Measurements from ENCODE around the gene LRRC59. TPM values are rescaled to one million over a fixed set of nuclear protein-coding genes. Genes with fewer than 3 reads are reported as not detected.

Gene LRRC59
- polyA plus RNA-seq, 1 donor (not counting 4 experiments of a cell fraction or from before 2014, with no cell fraction given), result 152 TPM

DNA sequence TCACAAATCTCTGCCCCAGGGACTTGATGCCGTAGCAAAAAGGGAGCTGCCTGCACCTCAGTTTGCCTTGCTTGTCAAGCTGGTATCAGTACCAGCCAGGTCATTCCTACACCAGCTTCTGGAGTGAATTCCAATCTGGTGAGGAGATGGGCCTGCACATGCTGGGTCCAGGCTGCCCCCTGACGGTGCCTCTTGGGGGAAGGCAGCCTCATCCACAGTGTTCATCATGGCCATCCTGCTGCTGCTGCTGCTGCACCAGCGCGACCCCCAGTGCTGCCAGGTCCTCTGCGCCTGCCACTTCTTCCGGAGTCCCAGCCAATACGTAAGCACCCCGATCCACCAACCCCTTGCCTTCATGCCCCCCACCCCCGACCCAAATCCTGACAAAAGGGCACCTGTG, 32.6 kb downstream of the LRRC59 start:
- H3K79me2 ChIP-seq (ENCODE audit: control insufficient read depth, insufficient read depth, low read length), result peaks cover 3% of the 10 kb centered on the region
- H3K27ac ChIP-seq (ENCODE audit: control insufficient read depth, insufficient read depth, low read length), result no peak overlapping the region
- H3K4me1 ChIP-seq (ENCODE audit: control insufficient read depth, extremely low read depth, insufficient read depth, low read length), result peaks cover 5% of the 10 kb centered on the region
- no peaks in the 10 kb centered on the region for H3K27me3 ChIP-seq (ENCODE audit: control insufficient read depth, extremely low read depth, insufficient read depth, low read length)
- H3K36me3 ChIP-seq (ENCODE audit: control insufficient read depth in 2 of 2, extremely low read depth in 1 of 2, insufficient read depth in 2 of 2, low read length in 2 of 2), result peaks cover 27 to 36% of the 10 kb centered on the region in 2 experiments
- H3K9ac ChIP-seq (ENCODE audit: control insufficient read depth, extremely low read depth, insufficient read depth, low read length), result no peak overlapping the region
- FAIRE-seq (no peak), DNase-seq (ENCODE audit: low read depth, low spot score) (no peak)
- H3K4me3 ChIP-seq (ENCODE audit: control insufficient read depth in 2 of 3, extremely low read depth in 1 of 3, insufficient read depth in 2 of 3, low read depth in 1 of 3, low read length in 3 of 3), result no peak overlapping the region
- H2AFZ ChIP-seq (ENCODE audit: control insufficient read depth, low read length), result no peak overlapping the region
- H3K9me1 ChIP-seq (ENCODE audit: control insufficient read depth, extremely low read depth, insufficient read depth, low read length), result no peaks in the 10 kb centered on the region
- no peak overlapping the region for H3K4me2 ChIP-seq (ENCODE audit: control insufficient read depth, extremely low read depth, insufficient read depth, low read depth, low read length)
- dilution Hi-C loops (cut with MboI; ENCODE audit: extremely low pct_ligation_motif_present, low sequenced_read_pairs), result no loop called here
- H3K9me3 ChIP-seq (ENCODE audit: control insufficient read depth, low read depth, low read length), result no peaks in the 10 kb centered on the region
- TF ChIP-seq EZH2 (IDR thresholded peaks at IDR 0.05; ENCODE audit: low read length), result no peak
- TF ChIP-seq, protein P1, sequence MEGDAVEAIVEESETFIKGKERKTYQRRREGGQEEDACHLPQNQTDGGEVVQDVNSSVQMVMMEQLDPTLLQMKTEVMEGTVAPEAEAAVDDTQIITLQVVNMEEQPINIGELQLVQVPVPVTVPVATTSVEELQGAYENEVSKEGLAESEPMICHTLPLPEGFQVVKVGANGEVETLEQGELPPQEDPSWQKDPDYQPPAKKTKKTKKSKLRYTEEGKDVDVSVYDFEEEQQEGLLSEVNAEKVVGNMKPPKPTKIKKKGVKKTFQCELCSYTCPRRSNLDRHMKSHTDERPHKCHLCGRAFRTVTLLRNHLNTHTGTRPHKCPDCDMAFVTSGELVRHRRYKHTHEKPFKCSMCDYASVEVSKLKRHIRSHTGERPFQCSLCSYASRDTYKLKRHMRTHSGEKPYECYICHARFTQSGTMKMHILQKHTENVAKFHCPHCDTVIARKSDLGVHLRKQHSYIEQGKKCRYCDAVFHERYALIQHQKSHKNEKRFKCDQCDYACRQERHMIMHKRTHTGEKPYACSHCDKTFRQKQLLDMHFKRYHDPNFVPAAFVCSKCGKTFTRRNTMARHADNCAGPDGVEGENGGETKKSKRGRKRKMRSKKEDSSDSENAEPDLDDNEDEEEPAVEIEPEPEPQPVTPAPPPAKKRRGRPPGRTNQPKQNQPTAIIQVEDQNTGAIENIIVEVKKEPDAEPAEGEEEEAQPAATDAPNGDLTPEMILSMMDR (optimal IDR thresholded peaks at IDR 0.05 in 1 of 3, IDR thresholded peaks at IDR 0.05 in 1 of 3, conservative IDR thresholded peaks at IDR 0.05 in 1 of 3; ENCODE audit: extremely low read depth in 1 of 3, insufficient read depth in 2 of 3, low read length in 3 of 3), result peak in 1 of 3 experiments; percentile 53
- H4K20me1 ChIP-seq (ENCODE audit: control insufficient read depth, extremely low read depth, insufficient read depth, low read length), result no peaks in the 10 kb centered on the region

DNA sequence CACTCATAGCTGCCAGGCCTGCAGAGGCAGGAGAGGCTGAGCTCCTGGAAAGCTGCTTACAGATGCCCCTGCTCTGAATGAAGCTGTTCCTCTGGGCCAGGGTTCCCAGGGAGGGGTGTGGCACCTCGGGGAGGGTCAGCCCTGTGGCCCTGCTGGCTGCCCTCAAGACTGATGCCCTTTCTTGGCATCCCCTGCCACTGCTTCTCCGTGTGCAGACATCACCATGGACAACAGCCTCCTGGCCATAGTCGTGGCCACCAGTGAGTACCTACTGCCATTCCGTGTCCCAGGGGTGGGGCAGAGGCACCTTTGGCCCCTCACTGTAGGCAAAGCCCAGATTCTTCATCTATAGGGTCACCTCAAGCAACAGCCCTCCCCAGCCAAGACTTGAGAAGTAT, 33.3 kb downstream of the LRRC59 start:
- no peaks in the 10 kb centered on the region for H3K9me3 ChIP-seq (ENCODE audit: control insufficient read depth, low read depth, low read length)
- H3K27ac ChIP-seq (ENCODE audit: control insufficient read depth, insufficient read depth, low read length), result no peak overlapping the region
- DNase-seq (ENCODE audit: low read depth, low spot score) (no peak), FAIRE-seq (no peak)
- no peak overlapping the region for H3K4me3 ChIP-seq (ENCODE audit: control insufficient read depth in 2 of 3, extremely low read depth in 1 of 3, insufficient read depth in 2 of 3, low read depth in 1 of 3, low read length in 3 of 3)
- peaks cover 2% of the 10 kb centered on the region for H3K79me2 ChIP-seq (ENCODE audit: control insufficient read depth, insufficient read depth, low read length)
- peaks cover 32 to 34% of the 10 kb centered on the region in 2 experiments for H3K36me3 ChIP-seq (ENCODE audit: control insufficient read depth in 2 of 2, extremely low read depth in 1 of 2, insufficient read depth in 2 of 2, low read length in 2 of 2)
- H4K20me1 ChIP-seq (ENCODE audit: control insufficient read depth, extremely low read depth, insufficient read depth, low read length), result no peaks in the 10 kb centered on the region
- no peaks in the 10 kb centered on the region for H3K9me1 ChIP-seq (ENCODE audit: control insufficient read depth, extremely low read depth, insufficient read depth, low read length)
- no peaks in the 10 kb centered on the region for H3K27me3 ChIP-seq (ENCODE audit: control insufficient read depth, extremely low read depth, insufficient read depth, low read length)
- dilution Hi-C loops (cut with MboI; ENCODE audit: extremely low pct_ligation_motif_present, low sequenced_read_pairs), result no loop called here
- TF ChIP-seq, protein P1 (optimal IDR thresholded peaks at IDR 0.05 in 1 of 3, IDR thresholded peaks at IDR 0.05 in 1 of 3, conservative IDR thresholded peaks at IDR 0.05 in 1 of 3; ENCODE audit: extremely low read depth in 1 of 3, insufficient read depth in 2 of 3, low read length in 3 of 3), result no peak
- TF ChIP-seq EZH2 (IDR thresholded peaks at IDR 0.05; ENCODE audit: low read length), result no peak
- H3K4me1 ChIP-seq (ENCODE audit: control insufficient read depth, extremely low read depth, insufficient read depth, low read length), result peaks cover 5% of the 10 kb centered on the region
- H2AFZ ChIP-seq (ENCODE audit: control insufficient read depth, low read length), result no peak overlapping the region
- H3K9ac ChIP-seq (ENCODE audit: control insufficient read depth, extremely low read depth, insufficient read depth, low read length), result no peak overlapping the region
- H3K4me2 ChIP-seq (ENCODE audit: control insufficient read depth, extremely low read depth, insufficient read depth, low read depth, low read length), result no peak overlapping the region
